Right atrium auricular region (tissue), 2 donors: ENCODE results near the gene HIRA. TPM values are rescaled to one million over a fixed set of nuclear protein-coding genes. Genes with fewer than 3 reads are reported as not detected.

Experiments
- DNase-seq: peaks from one replicate; pipeline ENCODE4 v3.0.0-alpha.2; 2019; ENCODE audit warnings: low spot score
- H3K27ac ChIP-seq, 2 donors: fragments of 200-600 bp; sonication (generic); 1 replicate in 1 of 2; 2 replicates in 1 of 2; pipeline ENCODE4 v1.5.1; 2016 to 2019
- H3K27me3 ChIP-seq, 2 donors: fragments of 200-600 bp; sonication (generic); one replicate each; pipeline versions ENCODE4 v1.5.1 to v1.6.0; 2017 to 2019
- H3K36me3 ChIP-seq: fragments of 200-600 bp; sonication (generic); one replicate; pipeline ENCODE4 v1.5.1; 2016
- H3K4me1 ChIP-seq, 2 donors: fragments of 200-600 bp; sonication (generic); one replicate each; pipeline versions ENCODE4 v1.5.1 to v1.6.0; 2017 to 2019
- H3K4me3 ChIP-seq, 2 donors: fragments of 200-600 bp; sonication (generic); 1 replicate in 1 of 2; 2 replicates in 1 of 2; pipeline ENCODE4 v1.5.1; 2017 to 2019; ENCODE audit warnings: mild to moderate bottlenecking in 1 of 2, moderate library complexity in 1 of 2
- H3K9me3 ChIP-seq, 2 donors: fragments of 200-600 bp; sonication (generic); one replicate each; pipeline ENCODE4 v1.5.1; 2019
- CTCF ChIP-seq, 2 donors: fragments of 200-600 bp; sonication (generic); IDR thresholded peaks; one replicate each; pipeline ENCODE4 v1.5.1; 2019; ENCODE audit warnings: antibody characterized with exemption in 2 of 2
- total RNA-seq, 2 donors: library from RNA; depleted of rRNA; stranded (reverse); fragments of >200 nt; gene quantifications; one replicate each; pipeline ENCODE4 v1.1.0, GENCODE V29; 2016

Gene HIRA
- total RNA-seq, 2 donors from 2014 or later = 9.8 to 15.7 TPM

- no peak for TF ChIP-seq CTCF (IDR thresholded peaks at IDR 0.05)
- peaks cover 63% of the 10 kb centered on the region for H3K36me3 ChIP-seq
- no peak for DNase-seq
- no peak overlapping the region for H3K27ac ChIP-seq
- no peaks in the 10 kb centered on the region for H3K27me3 ChIP-seq
- no peaks in the 10 kb centered on the region for H3K4me1 ChIP-seq
- no peaks in the 10 kb centered on the region for H3K9me3 ChIP-seq
- H3K4me3 ChIP-seq = no peak overlapping the region
Observed at GRCh38 chr22:19455033-19455432, 23.5 kb upstream of the HIRA start.

- Histone ChIP-seq H3K4me3 (no peak overlapping the region), H3K27ac (no peak overlapping the region), H3K4me1 (no peaks in the 10 kb centered on the region), H3K9me3 (no peaks in the 10 kb centered on the region), H3K36me3 (peaks cover 63% of the 10 kb centered on the region), H3K27me3 (no peaks in the 10 kb centered on the region)
- DNase-seq = no peak
- TF ChIP-seq CTCF (IDR thresholded peaks at IDR 0.05) = no peak
Observed at GRCh38 chr22:19454156-19454555, 22.6 kb upstream of the HIRA start.

DNA sequence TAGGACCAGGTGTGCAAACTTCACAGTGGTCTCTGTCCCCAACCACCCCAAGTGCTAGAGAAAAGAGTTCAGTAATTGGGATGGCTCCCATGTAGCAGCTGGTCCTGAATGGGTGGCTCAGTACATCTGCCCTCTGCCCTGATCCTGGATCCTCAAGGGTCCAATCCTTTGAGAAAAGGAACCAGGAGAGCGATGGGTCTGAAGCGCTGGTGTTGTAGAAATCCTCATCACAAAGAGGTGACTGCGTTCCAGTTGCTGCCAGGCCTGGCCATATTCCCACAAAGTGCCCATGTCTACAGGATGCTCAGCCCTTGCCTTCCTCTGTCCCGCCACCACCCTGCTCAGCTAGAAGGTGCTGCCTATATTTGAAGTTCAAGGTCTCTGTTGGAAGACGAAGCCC is 22.2 kb upstream of the HIRA start:
- no peaks in the 10 kb centered on the region for H3K9me3 ChIP-seq
- H3K27me3 ChIP-seq = no peaks in the 10 kb centered on the region

DNA sequence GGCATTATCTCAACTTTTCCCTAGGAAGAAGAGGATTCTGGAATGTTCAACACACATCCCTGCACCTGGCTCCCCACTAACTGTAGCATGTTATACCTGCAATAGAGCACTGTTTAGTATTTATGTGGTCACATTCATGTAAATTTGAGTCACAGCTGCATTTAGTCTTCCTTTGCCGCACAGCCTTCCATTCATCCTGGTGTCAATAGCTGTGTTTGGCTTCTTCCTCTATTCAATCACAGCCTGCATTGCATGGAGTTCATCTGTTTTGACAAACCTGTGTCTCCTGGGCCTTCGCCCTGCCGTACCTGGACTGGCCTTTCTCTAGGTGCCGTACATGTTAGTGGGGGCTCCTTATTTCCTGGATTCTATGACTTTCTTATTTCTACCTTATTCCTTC is 20.0 kb upstream of the HIRA start:
- Histone ChIP-seq H3K36me3 (peaks cover 45% of the 10 kb centered on the region), H3K4me3 (no peak overlapping the region), H3K27ac (no peak overlapping the region)

More for the DNA sequence above, 22.2 kb upstream of the HIRA start:
- Histone ChIP-seq H3K4me3 (no peak overlapping the region), H3K36me3 (peaks cover 63% of the 10 kb centered on the region), H3K4me1 (peaks cover 0 to 3% of the 10 kb centered on the region in 2 donors), H3K27ac (no peak overlapping the region)
- no peak for DNase-seq
- TF ChIP-seq CTCF (IDR thresholded peaks at IDR 0.05) = no peak

DNA sequence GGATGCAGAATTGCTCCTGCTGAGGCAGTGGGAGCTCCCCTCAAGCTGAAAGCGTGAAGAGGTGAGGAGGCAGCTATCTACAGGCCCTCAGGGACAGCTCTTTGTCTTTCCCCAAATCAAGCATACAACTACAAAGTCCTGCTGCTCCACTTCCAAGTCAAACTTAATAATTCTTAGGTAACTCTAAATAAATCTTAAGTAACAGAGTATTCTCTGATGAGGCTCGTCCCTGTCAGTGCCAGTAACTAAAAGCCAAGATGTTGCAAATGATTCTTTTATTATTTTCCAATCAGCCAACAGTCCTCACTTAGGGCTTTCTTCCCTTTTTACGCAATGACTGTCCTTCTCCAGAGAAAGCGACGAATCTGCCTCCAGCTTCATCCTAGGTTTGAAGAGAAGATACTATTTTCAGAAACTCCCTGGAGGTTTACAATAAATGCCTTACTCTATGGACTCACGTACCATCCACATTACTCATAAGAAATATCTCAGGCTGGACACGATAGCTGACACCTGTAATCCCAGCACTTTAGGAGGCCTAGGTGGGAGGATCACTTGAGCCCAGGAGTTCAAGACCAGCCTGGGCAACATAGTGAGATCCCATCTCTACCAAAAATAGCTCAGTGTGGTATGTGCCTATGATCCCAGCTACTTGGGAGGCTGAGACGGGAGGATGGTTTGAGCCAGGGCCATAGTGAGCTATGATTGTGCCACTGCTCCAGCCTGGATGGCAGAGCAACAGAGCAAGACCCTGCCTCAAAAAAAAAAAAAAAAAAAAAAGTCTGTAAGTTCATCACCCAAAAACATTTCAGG is 19.0 kb upstream of the HIRA start:
- Histone ChIP-seq H3K4me3 (no peak overlapping the region), H3K4me1 (peaks cover 0 to 26% of the 10 kb centered on the region in 2 donors), H3K27me3 (no peaks in the 10 kb centered on the region), H3K36me3 (peaks cover 35% of the 10 kb centered on the region), H3K9me3 (no peaks in the 10 kb centered on the region), H3K27ac (no peak overlapping the region)
- no peak for TF ChIP-seq CTCF (IDR thresholded peaks at IDR 0.05)
- DNase-seq = no peak

More for the DNA sequence above, 20.0 kb upstream of the HIRA start:
- Histone ChIP-seq H3K4me1 (peaks cover 0 to 16% of the 10 kb centered on the region in 2 donors), H3K27me3 (no peaks in the 10 kb centered on the region), H3K9me3 (no peaks in the 10 kb centered on the region)
- no peak for TF ChIP-seq CTCF (IDR thresholded peaks at IDR 0.05)
- DNase-seq = no peak

DNA sequence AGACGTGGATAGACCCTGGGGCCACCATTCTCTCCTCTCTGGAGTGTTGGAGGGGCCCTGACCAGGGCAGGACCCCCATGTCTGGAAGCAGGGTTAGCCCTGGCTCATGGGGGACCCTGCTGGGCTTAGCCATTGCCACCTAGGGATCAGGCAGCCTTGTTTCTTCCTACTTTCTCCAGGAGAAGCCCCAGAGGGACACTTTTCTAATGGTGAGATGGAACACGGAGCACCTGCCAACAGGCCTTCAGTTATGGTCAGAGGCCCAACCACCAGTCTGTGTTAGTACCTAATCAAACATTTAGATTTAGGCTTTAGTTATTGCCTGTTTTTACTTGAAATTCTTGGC is 17.9 kb upstream of the HIRA start:
- H3K4me1 ChIP-seq = peaks cover 0 to 38% of the 10 kb centered on the region in 2 donors
- H3K27me3 ChIP-seq = no peaks in the 10 kb centered on the region
- H3K9me3 ChIP-seq = no peaks in the 10 kb centered on the region
- no peak for TF ChIP-seq CTCF (IDR thresholded peaks at IDR 0.05)
- no peak for DNase-seq
- H3K4me3 ChIP-seq = no peak overlapping the region
- H3K27ac ChIP-seq = no peak overlapping the region
- H3K36me3 ChIP-seq = peaks cover 25% of the 10 kb centered on the region
